Common myeloid progenitor, CD34-positive (primary cell): ENCODE results near the gene MRPL1.

Experiments
- CTCF ChIA-PET: fragments of 350-600 bp; sonication (Branson Sonifier 250); formaldehyde crosslinking; loops from one replicate; lab custom pipeline; 2021; ENCODE audit warnings: antibody characterized with exemption; lab: Charles Lee
- POLR2A ChIA-PET: fragments of 350-600 bp; sonication (Branson Sonifier 250); formaldehyde crosslinking; loops from one replicate; lab custom pipeline; 2021; ENCODE audit warnings: antibody characterized with exemption; lab: Charles Lee
- DNase-seq, 3 donors: peaks; one replicate each; pipeline versions ENCODE4 v3.0.0 to v3.0.0-alpha.2; 2013
- H3K27ac ChIP-seq, 2 experiments: 1 replicate in 1 of 2; 2 replicates in 1 of 2; pipeline ENCODE4 v1.7.0; 2013; ENCODE audit warnings: inconsistent platforms in 2 of 2, low read length in 2 of 2, mild to moderate bottlenecking in 2 of 2, low read depth in 1 of 2, moderate library complexity in 1 of 2; ENCODE audit not compliant: severe bottlenecking in 2 of 2, insufficient read depth in 1 of 2, poor library complexity in 1 of 2
- H3K27me3 ChIP-seq, 5 experiments: replicated peaks in 2 of 5; 1 replicate in 3 of 5; 2 replicates in 2 of 5; pipeline versions ENCODE4 v1.6.1 to v1.7.0; 2013; ENCODE audit warnings: low read length in 4 of 5, mild to moderate bottlenecking in 2 of 5, moderate library complexity in 2 of 5, inconsistent platforms in 1 of 5; ENCODE audit not compliant: insufficient read depth in 5 of 5, control insufficient read depth in 4 of 5
- H3K36me3 ChIP-seq, 4 experiments: 1 replicate in 2 of 4; 2 replicates in 2 of 4; pipeline versions ENCODE4 v1.6.1 to v1.7.0; 2013; ENCODE audit warnings: low read length in 3 of 4, control low read depth in 1 of 4, mild to moderate bottlenecking in 1 of 4; ENCODE audit not compliant: control insufficient read depth in 4 of 4, insufficient read depth in 4 of 4
- H3K4me1 ChIP-seq, 4 experiments: 1 replicate in 3 of 4; 2 replicates in 1 of 4; pipeline versions ENCODE4 v1.6.1 to v1.7.1; 2013; ENCODE audit warnings: low read length in 3 of 4, mild to moderate bottlenecking in 3 of 4, control low read depth in 1 of 4, inconsistent platforms in 1 of 4, moderate library complexity in 1 of 4; ENCODE audit not compliant: control insufficient read depth in 4 of 4, insufficient read depth in 4 of 4; ENCODE audit errors: control extremely low read depth in 1 of 4
- H3K4me3 ChIP-seq, 7 experiments: 1 replicate in 4 of 7; 2 replicates in 3 of 7; pipeline versions ENCODE4 v1.5.1 to v1.7.0; 2013; ENCODE audit warnings: mild to moderate bottlenecking in 7 of 7, low read length in 6 of 7, moderate library complexity in 6 of 7, inconsistent platforms in 2 of 7, low read depth in 2 of 7, control low read depth in 1 of 7; ENCODE audit not compliant: insufficient read depth in 4 of 7, control insufficient read depth in 1 of 7; ENCODE audit errors: extremely low read depth in 1 of 7
- H3K9me3 ChIP-seq, 5 experiments: 1 replicate in 4 of 5; 2 replicates in 1 of 5; pipeline versions ENCODE4 v1.6.1 to v1.7.1; 2013; ENCODE audit warnings: low read length in 4 of 5, mild to moderate bottlenecking in 2 of 5, inconsistent platforms in 1 of 5, low read depth in 1 of 5, moderate library complexity in 1 of 5; ENCODE audit not compliant: control insufficient read depth in 4 of 5, insufficient read depth in 2 of 5; ENCODE audit errors: control extremely low read depth in 1 of 5
- WGBS: methylation state at CpG from one replicate; pipeline ENCODE4 v1.1.5; 2013; ENCODE audit not compliant: insufficient coverage; 5-methylcytosine and 5-hydroxymethylcytosine counted together

MRPL1 gene

DNA sequence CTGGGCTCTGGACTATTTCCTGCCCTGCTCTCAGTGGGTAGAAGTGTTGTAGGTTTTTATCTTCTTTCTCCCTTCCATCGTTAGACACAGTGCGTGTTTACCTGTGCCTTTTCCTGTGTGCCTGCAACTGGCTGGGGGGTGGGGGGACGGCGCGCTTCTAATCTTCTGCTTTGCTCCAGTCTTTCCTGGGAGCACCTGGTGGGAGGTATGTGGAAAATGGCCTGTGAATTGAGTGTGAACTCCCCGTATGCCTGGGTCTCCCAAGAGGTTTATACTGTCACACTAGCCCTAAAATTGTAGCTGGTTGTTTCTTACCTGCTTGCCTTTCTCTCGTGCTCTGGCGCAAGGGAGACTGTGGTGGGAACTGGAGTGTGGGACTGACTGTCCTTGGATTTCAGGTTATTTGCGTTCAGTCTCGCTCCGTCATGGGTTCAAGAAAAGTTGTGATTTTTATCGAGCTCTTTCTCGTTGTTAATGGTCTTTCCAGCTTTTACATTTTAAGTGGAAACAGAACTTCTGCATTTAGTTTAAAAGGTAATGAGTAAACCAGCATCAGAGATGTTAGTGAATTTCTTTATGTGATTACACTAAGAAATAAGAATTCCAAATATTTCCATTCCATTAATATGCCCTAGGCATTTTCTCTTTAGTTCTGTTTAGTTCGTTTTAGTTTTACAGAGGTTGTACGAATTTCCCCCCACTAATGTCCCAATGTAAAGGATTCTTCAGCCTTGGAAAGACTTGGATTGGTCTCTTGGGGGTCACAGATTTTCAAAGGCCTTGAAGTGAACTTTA, 15.3 kb downstream of the MRPL1 start:
- POLR2A ChIA-PET = no interaction called here
- Histone ChIP-seq H3K27me3 (no peaks in the 10 kb centered on the region), H3K4me3 (no peak overlapping the region), H3K36me3 (peaks cover 4 to 49% (median 26%) of the 10 kb centered on the region in 4 experiments), H3K4me1 (peaks cover 0 to 2% (median 0%) of the 10 kb centered on the region in 4 experiments), H3K9me3 (no peaks in the 10 kb centered on the region), H3K27ac (no peak overlapping the region)
- WGBS = 95% methylated on average over 4 of the region's 15 CpGs
- DNase-seq = no peak
- CTCF ChIA-PET = no interaction called here

GRCh38 chr4:77880784-77881183, 18.2 kb downstream of the MRPL1 start:
- CTCF ChIA-PET = no interaction called here
- no peaks in the 10 kb centered on the region for H3K27me3 ChIP-seq

GRCh38 chr4:77881460-77882295, 19.0 kb downstream of the MRPL1 start:
- no peak overlapping the region for H3K4me3 ChIP-seq
- 89% methylated on average over 6 of the region's 8 CpGs for whole genome bisulfite sequencing
- peaks cover 0 to 2% (median 0%) of the 10 kb centered on the region in 4 experiments for H3K4me1 ChIP-seq
- ChIA-PET POLR2A (no interaction called here), CTCF (interaction anchor here (0.5 to 0.6 kb wide), 2 partner anchors 168 to 283 kb away, joined by 3 read pairs; no protein-coding TSS in a partner anchor)
- no peaks in the 10 kb centered on the region for H3K9me3 ChIP-seq
- H3K36me3 ChIP-seq = peaks cover 2 to 53% (median 28%) of the 10 kb centered on the region in 4 experiments
- no peak overlapping the region for H3K27ac ChIP-seq
- no peak for DNase-seq
- no peaks in the 10 kb centered on the region for H3K27me3 ChIP-seq

More at GRCh38 chr4:77880784-77881183, 18.2 kb downstream of the MRPL1 start:
- POLR2A ChIA-PET = no interaction called here
- peaks cover 0 to 2% (median 0%) of the 10 kb centered on the region in 4 experiments for H3K4me1 ChIP-seq
- H3K4me3 ChIP-seq = no peak overlapping the region
- DNase-seq = no peak
- H3K36me3 ChIP-seq = peaks cover 2 to 52% (median 26%) of the 10 kb centered on the region in 4 experiments
- no peak overlapping the region for H3K27ac ChIP-seq
- H3K9me3 ChIP-seq = no peaks in the 10 kb centered on the region

DNA sequence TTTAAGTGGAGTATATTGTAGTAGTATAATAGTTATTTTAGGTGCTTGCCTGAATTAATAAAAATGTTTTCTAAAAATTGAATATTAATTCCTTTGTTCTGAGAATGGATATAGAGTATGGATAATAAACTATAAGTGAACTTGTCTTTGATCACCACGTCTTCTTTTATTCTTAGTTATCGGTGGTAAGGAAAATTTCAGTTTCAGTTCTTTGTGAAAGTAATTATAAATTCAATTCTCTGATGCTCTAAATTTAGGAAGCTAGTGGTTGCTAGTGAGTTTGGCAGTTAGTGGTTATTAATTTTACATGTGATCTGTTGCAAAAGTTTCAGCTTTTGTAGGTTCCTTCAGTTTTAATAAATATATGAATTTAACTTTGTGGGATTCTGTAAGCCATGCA, 30.8 kb downstream of the MRPL1 start:
- Histone ChIP-seq H3K4me1 (peaks cover 0 to 3% (median 0%) of the 10 kb centered on the region in 4 experiments), H3K27me3 (no peaks in the 10 kb centered on the region), H3K27ac (peak overlapping the region in 1 of 2 experiments; percentile 43), H3K36me3 (peaks cover 2 to 28% (median 19%) of the 10 kb centered on the region in 4 experiments), H3K4me3 (no peak overlapping the region), H3K9me3 (no peaks in the 10 kb centered on the region)
- CTCF ChIA-PET = no interaction called here
- POLR2A ChIA-PET = no interaction called here
- WGBS = no CpG with 5 or more reads among the region's 2 CpGs
- peak in 2 of 3 donors; percentile 20 to 34 for DNase-seq

DNA sequence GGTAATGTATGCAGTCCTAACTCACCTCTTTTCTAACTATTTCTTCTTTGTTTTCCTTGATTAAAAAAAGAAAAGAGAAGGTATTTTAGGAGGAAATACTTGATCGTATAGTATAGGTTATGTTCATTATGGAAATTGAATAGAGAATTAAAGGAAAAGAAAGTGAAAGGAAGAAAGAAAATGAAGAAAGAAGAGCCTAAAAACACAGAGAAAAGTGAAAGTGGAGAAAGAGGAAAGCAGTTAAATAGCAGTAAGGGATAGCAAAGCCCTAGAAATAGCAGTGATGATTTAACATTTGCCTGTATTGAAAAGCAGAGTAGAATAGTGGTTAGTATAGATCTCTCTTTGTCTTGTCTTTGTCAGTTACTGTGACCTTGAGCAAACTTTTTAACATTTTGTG, 37.0 kb downstream of the MRPL1 start:
- 86% methylated on average over 1 of the region's 1 CpG for WGBS
- no peak overlapping the region for H3K4me3 ChIP-seq
- ChIA-PET CTCF (interaction anchor here (0.7 to 1.2 kb wide), 3 partner anchors 10 to 35 kb away, joined by 3 read pairs; no protein-coding TSS in a partner anchor), POLR2A (no interaction called here)
- H3K4me1 ChIP-seq = no peaks in the 10 kb centered on the region
- no peaks in the 10 kb centered on the region for H3K27me3 ChIP-seq
- no peak for DNase-seq
- peaks cover 2 to 35% (median 12%) of the 10 kb centered on the region in 4 experiments for H3K36me3 ChIP-seq
- no peaks in the 10 kb centered on the region for H3K9me3 ChIP-seq
- no peak overlapping the region for H3K27ac ChIP-seq

DNA sequence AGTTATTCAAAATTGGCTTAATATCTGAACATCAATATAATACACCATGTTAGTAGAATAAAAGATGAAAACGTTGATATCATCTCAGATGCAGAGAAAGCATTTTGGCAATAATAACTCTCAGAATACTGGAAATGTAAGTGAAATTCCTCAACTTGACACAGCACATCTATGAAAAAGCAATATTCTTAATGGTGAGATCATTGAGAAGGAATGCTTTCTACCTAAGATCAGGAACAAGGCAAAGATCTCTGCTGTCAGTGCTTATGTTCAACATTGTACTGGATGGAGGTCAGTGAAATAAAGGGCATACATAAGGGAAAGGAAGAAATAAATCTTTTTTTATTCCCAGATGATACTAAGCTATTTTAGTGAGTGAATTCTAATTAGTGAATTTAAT, 40.6 kb downstream of the MRPL1 start:
- CTCF ChIA-PET = interaction anchor here (2.0 kb wide), 1 partner anchor 8 kb away, joined by 5 read pairs; no protein-coding TSS in a partner anchor
- no peaks in the 10 kb centered on the region for H3K9me3 ChIP-seq

More for the DNA sequence above, 40.6 kb downstream of the MRPL1 start:
- POLR2A ChIA-PET = no interaction called here
- Histone ChIP-seq H3K27me3 (no peaks in the 10 kb centered on the region), H3K4me3 (no peak overlapping the region), H3K4me1 (no peaks in the 10 kb centered on the region), H3K36me3 (peaks cover 2 to 24% (median 6%) of the 10 kb centered on the region in 4 experiments), H3K27ac (no peak overlapping the region)
- DNase-seq = no peak
- WGBS = no CpG with 5 or more reads among the region's 1 CpG
